ENCODE data around the gene KCTD11. TPM values are rescaled to one million over a fixed set of nuclear protein-coding genes. Genes with fewer than 3 reads are reported as not detected.

KCTD11 gene
- total and polyA plus RNA-seq, 5 donors: 4.7 to 7.8 (median 6.5) TPM

DNA sequence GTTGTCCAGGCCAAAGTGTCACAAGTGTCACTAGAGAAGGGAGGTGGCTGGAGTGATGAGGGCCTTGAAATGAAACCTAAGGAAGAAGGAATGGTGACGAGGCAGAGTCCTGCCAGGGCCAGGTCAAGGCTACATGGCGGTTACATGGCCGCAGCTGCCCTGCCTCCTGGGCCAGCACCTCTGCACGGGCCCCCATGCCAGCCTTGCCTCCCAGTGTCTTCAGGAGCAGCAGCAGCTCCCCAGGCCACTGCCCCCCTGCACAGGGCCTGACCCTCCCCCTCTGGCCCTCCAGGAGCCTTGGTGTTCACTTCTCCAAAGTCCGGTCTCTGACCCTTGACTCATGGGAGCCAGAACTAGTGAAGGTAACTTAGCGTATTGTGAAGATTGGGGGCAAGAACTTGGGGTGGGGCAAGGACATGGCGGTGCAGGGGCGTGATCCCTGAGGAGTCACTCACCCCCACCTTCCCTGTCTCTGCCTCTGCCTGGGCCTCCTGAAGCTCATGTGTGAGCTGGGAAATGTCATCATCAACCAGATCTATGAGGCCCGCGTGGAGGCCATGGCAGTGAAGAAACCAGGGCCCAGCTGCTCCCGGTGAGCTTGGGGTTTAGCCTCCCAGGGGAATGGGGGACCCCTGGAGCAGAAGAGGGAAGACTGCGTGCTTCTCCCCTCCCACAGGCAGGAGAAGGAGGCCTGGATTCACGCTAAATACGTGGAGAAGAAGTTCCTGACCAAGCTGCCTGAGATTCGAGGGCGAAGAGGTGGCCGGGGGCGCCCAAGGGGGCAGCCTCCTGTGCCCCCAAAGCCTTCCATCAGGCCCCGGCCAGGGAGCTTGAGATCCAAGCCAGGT is 4.1 kb upstream of the KCTD11 start:
- ATAC-seq (no peak), DNase-seq (no peak)
- no peaks in the 10 kb centered on the region for H3K4me1 ChIP-seq (ENCODE audit: control insufficient read depth, insufficient read depth, low read length)
- intact Hi-C loops (cut with DNase I): loop anchor here in 3 of 4 donors (5.0 to 10.0 kb wide), 3 partner anchors 53 to 134 kb away; partner anchors contain the start of genes POLR2A (in 1 of the 3), SLC2A4 (in 1 of the 3), SLC35G6 (in 1 of the 3) and YBX2 (in 1 of the 3)
- WGBS: 64% methylated on average over 19 of the region's 19 CpGs
- H3K27ac ChIP-seq (ENCODE audit: low read length): no peak overlapping the region
- no peak overlapping the region for H3K4me3 ChIP-seq (ENCODE audit: low read length)
- no peaks in the 10 kb centered on the region for H3K9me3 ChIP-seq (ENCODE audit: control insufficient read depth, low read length)
- H3K27me3 ChIP-seq (ENCODE audit: control insufficient read depth, insufficient read depth): no peaks in the 10 kb centered on the region

DNA sequence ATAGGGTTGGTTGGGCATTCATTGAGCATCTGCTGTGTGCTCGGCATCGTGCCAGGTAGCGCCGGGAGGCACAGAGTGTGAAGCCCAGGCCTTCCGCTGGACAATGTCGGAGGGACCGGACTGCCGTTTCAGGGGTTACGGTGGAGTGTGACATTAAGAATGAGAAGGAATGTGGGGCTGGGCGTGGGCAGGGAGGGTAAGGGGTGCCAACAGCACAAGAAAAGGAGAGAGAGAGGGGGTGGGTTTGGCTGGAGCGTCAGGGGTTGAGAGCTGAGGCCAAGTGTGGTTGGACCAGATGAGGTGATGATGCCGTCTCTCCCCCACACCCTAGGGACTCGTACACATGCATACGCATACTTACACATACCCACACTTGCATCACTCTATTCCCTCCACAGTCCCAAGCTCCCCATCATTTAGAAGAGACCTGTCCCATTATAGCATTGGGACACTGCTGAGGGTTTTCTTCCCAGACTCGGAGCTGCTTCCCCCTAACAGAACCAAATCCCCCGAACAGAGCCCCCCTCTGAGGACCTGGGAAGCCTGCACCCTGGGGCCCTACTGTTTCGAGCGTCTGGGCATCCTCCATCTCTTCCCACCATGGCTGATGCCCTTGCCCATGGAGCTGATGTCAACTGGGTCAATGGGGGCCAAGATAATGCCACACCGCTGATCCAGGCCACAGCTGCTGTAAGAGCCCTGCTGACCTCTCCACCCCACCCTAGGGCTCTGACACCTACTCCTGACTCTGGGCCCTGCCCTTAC is 3.3 kb upstream of the KCTD11 start:
- WGBS: 56% methylated on average over 19 of the region's 19 CpGs
- peaks cover 3% of the 10 kb centered on the region for H3K4me1 ChIP-seq (ENCODE audit: control insufficient read depth, insufficient read depth, low read length)
- no peak overlapping the region for H3K27ac ChIP-seq (ENCODE audit: low read length)
- peak; percentile 40 to 72 (median 41) for DNase-seq
- H3K4me3 ChIP-seq (ENCODE audit: low read length): no peak overlapping the region
- H3K9me3 ChIP-seq (ENCODE audit: control insufficient read depth, low read length): no peaks in the 10 kb centered on the region
- no peaks in the 10 kb centered on the region for H3K27me3 ChIP-seq (ENCODE audit: control insufficient read depth, insufficient read depth)
- intact Hi-C loops (cut with DNase I): loop anchor here in 3 of 4 donors (5.0 to 10.0 kb wide), 3 partner anchors 54 to 134 kb away; partner anchors contain the start of genes POLR2A (in 1 of the 3), SLC2A4 (in 1 of the 3), SLC35G6 (in 1 of the 3) and YBX2 (in 1 of the 3)
- no peak for ATAC-seq

GRCh38 chr17:7352503-7352889 is 534 bp downstream of the KCTD11 start:
- intact Hi-C loops (cut with DNase I): loop anchor here in 3 of 4 donors (10.0 kb wide), 3 partner anchors 82 to 232 kb away; partner anchors contain the start of genes FGF11 (in 2 of the 3), TMEM102 (in 2 of the 3), MPDU1 (in 1 of the 3) and TNFSF13 (in 1 of the 3)
- peak overlapping the region; percentile 64 for H3K4me3 ChIP-seq (ENCODE audit: low read length)
- 29% methylated on average over 10 of the region's 10 CpGs for WGBS
- H3K4me1 ChIP-seq (ENCODE audit: control insufficient read depth, insufficient read depth, low read length): peaks cover 8% of the 10 kb centered on the region
- DNase-seq (no peak), ATAC-seq (no peak)
- peak overlapping the region; percentile 87 for H3K27ac ChIP-seq (ENCODE audit: low read length)
- H3K27me3 ChIP-seq (ENCODE audit: control insufficient read depth, insufficient read depth): no peaks in the 10 kb centered on the region
- no peaks in the 10 kb centered on the region for H3K9me3 ChIP-seq (ENCODE audit: control insufficient read depth, low read length)

- peak in 2 of 3 donors; percentile 28 to 74 for DNase-seq
- H3K9me3 ChIP-seq (ENCODE audit: control insufficient read depth, low read length): no peaks in the 10 kb centered on the region
- intact Hi-C loops (cut with DNase I): loop anchor here in 3 of 4 donors (10.0 kb wide), 3 partner anchors 82 to 232 kb away; partner anchors contain the start of genes FGF11 (in 2 of the 3), TMEM102 (in 2 of the 3), MPDU1 (in 1 of the 3) and TNFSF13 (in 1 of the 3)
- no peak overlapping the region for H3K4me3 ChIP-seq (ENCODE audit: low read length)
- no peaks in the 10 kb centered on the region for H3K27me3 ChIP-seq (ENCODE audit: control insufficient read depth, insufficient read depth)
- ATAC-seq: no peak
- peaks cover 8% of the 10 kb centered on the region for H3K4me1 ChIP-seq (ENCODE audit: control insufficient read depth, insufficient read depth, low read length)
- H3K27ac ChIP-seq (ENCODE audit: low read length): no peak overlapping the region
- WGBS: 87% methylated on average over 37 of the region's 37 CpGs
These were observed 1.1 kb downstream of the KCTD11 start for GRCh38 chr17:7352910-7353635.

DNA sequence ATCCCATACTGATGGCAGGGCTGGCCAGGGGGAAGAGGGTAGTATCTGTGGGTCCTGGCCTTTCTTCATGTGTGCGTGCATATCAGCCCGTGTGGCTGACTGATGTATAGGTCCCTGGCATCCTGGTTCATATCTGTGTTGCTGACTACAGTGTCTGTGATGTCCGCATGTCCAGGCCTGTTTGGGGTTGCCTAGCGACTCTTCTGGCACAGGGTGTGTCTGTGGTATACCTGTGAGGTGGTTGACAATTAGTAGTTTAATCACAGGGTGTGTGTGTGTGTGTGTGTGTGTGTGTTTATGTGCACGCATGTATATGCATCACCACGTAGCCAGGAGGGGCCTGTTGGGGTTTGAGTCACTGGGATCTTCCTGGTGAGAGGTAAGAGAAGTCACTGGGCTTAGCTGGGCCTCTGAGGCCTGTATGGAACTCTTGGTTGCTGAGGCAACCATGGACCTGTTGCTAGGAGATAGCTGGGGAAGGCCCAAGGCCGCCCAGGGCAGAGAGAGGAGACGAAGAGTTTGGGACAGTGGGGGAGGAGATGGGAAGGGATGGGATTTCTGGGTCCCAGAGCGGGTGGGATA is 2.4 kb downstream of the KCTD11 start:
- Histone ChIP-seq H3K4me1 (ENCODE audit: control insufficient read depth, insufficient read depth, low read length) (peaks cover 8% of the 10 kb centered on the region), H3K4me3 (ENCODE audit: low read length) (no peak overlapping the region), H3K27me3 (ENCODE audit: control insufficient read depth, insufficient read depth) (no peaks in the 10 kb centered on the region), H3K27ac (ENCODE audit: low read length) (no peak overlapping the region), H3K9me3 (ENCODE audit: control insufficient read depth, low read length) (no peaks in the 10 kb centered on the region)
- intact Hi-C loops (cut with DNase I): loop anchor here in 3 of 4 donors (10.0 kb wide), 3 partner anchors 80 to 230 kb away; partner anchors contain the start of genes FGF11 (in 2 of the 3), TMEM102 (in 2 of the 3), MPDU1 (in 1 of the 3) and TNFSF13 (in 1 of the 3)
- DNase-seq (peak in 1 of 3 donors; percentile 32), ATAC-seq (no peak)
- WGBS: 71% methylated on average over 9 of the region's 9 CpGs

- WGBS: 40% methylated on average over 10 of the region's 10 CpGs
- intact Hi-C loops (cut with DNase I): loop anchor here in 3 of 4 donors (5.0 to 10.0 kb wide), 4 partner anchors 80 to 230 kb away; partner anchors contain the start of genes FGF11 (in 3 of the 3), TMEM102 (in 3 of the 3), MPDU1 (in 1 of the 3) and TNFSF13 (in 1 of the 3)
- DNase-seq (peak; percentile 64 to 83 (median 82)), ATAC-seq (no peak)
- Histone ChIP-seq H3K4me3 (ENCODE audit: low read length) (no peak within 1 kb of the TSS), H3K27ac (ENCODE audit: low read length) (no peak within 1 kb of the TSS), H3K27me3 (ENCODE audit: control insufficient read depth, insufficient read depth) (no peaks in the 10 kb centered on the region), H3K4me1 (ENCODE audit: control insufficient read depth, insufficient read depth, low read length) (peaks cover 8% of the 10 kb centered on the region), H3K9me3 (ENCODE audit: control insufficient read depth, low read length) (no peaks in the 10 kb centered on the region)
These were observed 3.1 kb downstream of the KCTD11 start, which contains the start of gene TMEM95 for GRCh38 chr17:7355053-7355452. TMEM95 (plus strand) TSS chr17:7355156; CDS start chr17:7355205, 49 bp downstream.

GRCh38 chr17:7355573-7355972 is 3.6 kb downstream of the KCTD11 start:
- Histone ChIP-seq H3K27me3 (ENCODE audit: control insufficient read depth, insufficient read depth) (no peaks in the 10 kb centered on the region), H3K27ac (ENCODE audit: low read length) (no peak overlapping the region), H3K4me3 (ENCODE audit: low read length) (no peak overlapping the region), H3K9me3 (ENCODE audit: control insufficient read depth, low read length) (no peaks in the 10 kb centered on the region), H3K4me1 (ENCODE audit: control insufficient read depth, insufficient read depth, low read length) (peaks cover 8% of the 10 kb centered on the region)
- 69% methylated on average over 8 of the region's 8 CpGs for WGBS
- intact Hi-C loops (cut with DNase I): loop anchor here in 3 of 4 donors (5.0 to 10.0 kb wide), 4 partner anchors 79 to 229 kb away; partner anchors contain the start of genes FGF11 (in 3 of the 3), TMEM102 (in 3 of the 3), MPDU1 (in 1 of the 3) and TNFSF13 (in 1 of the 3)
- DNase-seq (peak in 1 of 3 donors; percentile 24), ATAC-seq (no peak)

- Histone ChIP-seq H3K9me3 (ENCODE audit: control insufficient read depth, low read length) (no peaks in the 10 kb centered on the region), H3K4me3 (ENCODE audit: low read length) (no peak overlapping the region), H3K27ac (ENCODE audit: low read length) (no peak overlapping the region), H3K4me1 (ENCODE audit: control insufficient read depth, insufficient read depth, low read length) (peaks cover 8% of the 10 kb centered on the region), H3K27me3 (ENCODE audit: control insufficient read depth, insufficient read depth) (no peaks in the 10 kb centered on the region)
- WGBS: 13% methylated on average over 12 of the region's 12 CpGs
- peak; percentile 7 to 34 for ATAC-seq
- intact Hi-C loops (cut with DNase I): loop anchor here in 3 of 4 donors (5.0 to 10.0 kb wide), 4 partner anchors 79 to 229 kb away; partner anchors contain the start of genes FGF11 (in 3 of the 3), TMEM102 (in 3 of the 3), MPDU1 (in 1 of the 3) and TNFSF13 (in 1 of the 3)
- DNase-seq: peak; percentile 81 to 93 (median 92)
These were observed 4.1 kb downstream of the KCTD11 start for GRCh38 chr17:7356072-7356549.

GRCh38 chr17:7356756-7357155 is 4.8 kb downstream of the KCTD11 start:
- DNase-seq: peak in 1 of 3 donors; percentile 23
- 62% methylated on average over 8 of the region's 8 CpGs for WGBS
- H3K4me3 ChIP-seq (ENCODE audit: low read length): no peak overlapping the region
- no peaks in the 10 kb centered on the region for H3K9me3 ChIP-seq (ENCODE audit: control insufficient read depth, low read length)
- H3K27me3 ChIP-seq (ENCODE audit: control insufficient read depth, insufficient read depth): no peaks in the 10 kb centered on the region
- H3K27ac ChIP-seq (ENCODE audit: low read length): no peak overlapping the region
- intact Hi-C loops (cut with DNase I): loop anchor here in 3 of 4 donors (5.0 to 10.0 kb wide), 4 partner anchors 78 to 228 kb away; partner anchors contain the start of genes FGF11 (in 3 of the 3), TMEM102 (in 3 of the 3), MPDU1 (in 1 of the 3) and TNFSF13 (in 1 of the 3)
- peaks cover 8% of the 10 kb centered on the region for H3K4me1 ChIP-seq (ENCODE audit: control insufficient read depth, insufficient read depth, low read length)
- ATAC-seq: no peak

All from right cardiac atrium (tissue), 5 donors.